Adrenal gland (tissue), 12 donors: ENCODE results near the gene PRRC2A. TPM values are rescaled to one million over a fixed set of nuclear protein-coding genes. Genes with fewer than 3 reads are reported as not detected.

Experiments used
- DNase-seq, 7 donors: peaks; one replicate each; pipeline ENCODE4 v3.0.0-alpha.2; 2019 to 2020
- H3K27ac ChIP-seq, 5 donors: fragments of 200-600 bp; sonication (generic) in 4 of 5; 1 replicate in 3 of 5; 2 replicates in 2 of 5; pipeline versions ENCODE4 v1.5.1 to v1.8.0; 2016 to 2020; ENCODE audit warnings: mild to moderate bottlenecking in 1 of 5
- H3K27me3 ChIP-seq: fragments of 200-600 bp; 2 replicates; pipeline ENCODE4 v1.8.0; 2021
- H3K36me3 ChIP-seq, 2 donors: fragments of 200-600 bp; replicated peaks in 1 of 2; 1 replicate in 1 of 2; 2 replicates in 1 of 2; pipeline versions ENCODE4 v1.5.1 to v1.8.0; 2018 to 2022
- H3K4me1 ChIP-seq, 2 donors: fragments of 200-600 bp; replicated peaks in 1 of 2; 1 replicate in 1 of 2; 2 replicates in 1 of 2; pipeline versions ENCODE4 v1.5.1 to v1.8.0; 2018 to 2021
- H3K4me3 ChIP-seq, 4 donors: fragments of 200-600 bp; sonication (generic) in 3 of 4; one replicate each; pipeline ENCODE4 v1.5.1; 2016 to 2018
- H3K9me3 ChIP-seq, 3 donors: fragments of 200-600 bp; sonication (generic) in 1 of 3; replicated peaks in 1 of 3; 1 replicate in 2 of 3; 2 replicates in 1 of 3; pipeline versions ENCODE4 v1.5.1 to v1.8.0; 2016 to 2021
- POLR2A ChIP-seq, 2 donors: fragments of 450-650 bp; IDR thresholded peaks; one replicate each; pipeline ENCODE4 v1.6.1; 2017; ENCODE audit warnings: antibody characterized with exemption in 2 of 2, mild to moderate bottlenecking in 2 of 2, moderate library complexity in 1 of 2
- WGBS, 4 donors: extraction: QIAGEN DNeasy Blood & Tissue Kit in 2 of 4; methylation state at CpG; one replicate each; pipeline versions ENCODE4 v1.1.5 to v1.1.7; 2013 to 2017; 5-methylcytosine and 5-hydroxymethylcytosine counted together
- intact Hi-C, 2 donors: fragments of 100-400 bp; cut with DNase I; formaldehyde crosslinking; loops; one replicate each; pipeline versions ENCODE4 v1.14.1 to v1.15.0; 2022 to 2023
- polyA plus RNA-seq, 3 donors: library from polyadenylated mRNA; stranded (reverse); fragments of 200-250 nt in 2 of 3; fragments of 350-450 nt in 1 of 3; fragmentation: Illumina TruSeq in 1 of 3; extraction: RNeasy Lipid Tissue Mini Kit (QIAGEN cat#74804) in 1 of 3; gene quantifications; one replicate each; pipeline ENCODE4 v1.2.3, GENCODE V29; 2013 to 2014
- total RNA-seq, 9 donors: library from RNA; depleted of rRNA in 4 of 9; stranded (reverse); fragments of >200 nt in 4 of 9; fragments of 120-200 nt in 1 of 9; fragmentation: NEBNext Ultra II Directional in 1 of 9; extraction: Animal tissue kit (Norgen Biotek cat#: 25700) in 1 of 9; gene quantifications; one replicate each; pipeline versions ENCODE4 v1.1.0 to v1.2.4, GENCODE V29; 2013 to 2023
- TF ChIP-seq, protein P1 (sequence below), 6 experiments: fragments of 450-650 bp in 4 of 6; fragments of 200-600 bp in 2 of 6; sonication (generic) in 1 of 6; IDR thresholded peaks; 1 replicate in 5 of 6; 2 replicates in 1 of 6; pipeline versions ENCODE4 v1.5.1 to v1.8.0; 2016 to 2021; ENCODE audit warnings: antibody characterized with exemption in 6 of 6, mild to moderate bottlenecking in 2 of 6, moderate library complexity in 1 of 6
- donor health status: healthy with polysubstance abuse.
- donor health status: Bipolar disorder and iron deficiency.
- donor health status: DM: yes; HTN: yes; CAD: no.
- donor health status: DM: no; HTN: no; CAD: no.
- donor health status: DM: no; HTN: no; CAD: no.
- donor health status: DM: yes; HTN: yes; CAD: no.

Gene PRRC2A
- total and polyA plus RNA-seq, 12 donors: 31.9 to 419 (median 121) TPM

DNA sequence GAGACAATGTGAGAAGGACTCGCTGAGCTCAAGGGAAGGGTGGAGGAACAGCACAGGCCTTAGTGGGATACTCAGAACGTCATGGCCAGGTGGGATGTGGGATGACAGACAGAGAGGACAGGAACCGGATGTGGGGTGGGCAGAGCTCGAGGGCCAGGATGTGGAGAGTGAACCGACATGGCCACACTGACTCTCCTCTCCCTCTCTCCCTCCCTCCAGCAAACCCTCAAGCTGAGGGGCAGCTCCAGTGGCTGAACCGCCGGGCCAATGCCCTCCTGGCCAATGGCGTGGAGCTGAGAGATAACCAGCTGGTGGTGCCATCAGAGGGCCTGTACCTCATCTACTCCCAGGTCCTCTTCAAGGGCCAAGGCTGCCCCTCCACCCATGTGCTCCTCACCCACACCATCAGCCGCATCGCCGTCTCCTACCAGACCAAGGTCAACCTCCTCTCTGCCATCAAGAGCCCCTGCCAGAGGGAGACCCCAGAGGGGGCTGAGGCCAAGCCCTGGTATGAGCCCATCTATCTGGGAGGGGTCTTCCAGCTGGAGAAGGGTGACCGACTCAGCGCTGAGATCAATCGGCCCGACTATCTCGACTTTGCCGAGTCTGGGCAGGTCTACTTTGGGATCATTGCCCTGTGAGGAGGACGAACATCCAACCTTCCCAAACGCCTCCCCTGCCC is 43.5 kb upstream of the PRRC2A start:
- Histone ChIP-seq H3K27me3 (no peaks in the 10 kb centered on the region), H3K9me3 (no peaks in the 10 kb centered on the region), H3K27ac (no peak overlapping the region), H3K36me3 (no peaks in the 10 kb centered on the region), H3K4me3 (no peak overlapping the region), H3K4me1 (peaks cover 4 to 5% of the 10 kb centered on the region in 2 donors)
- TF ChIP-seq, protein P1, sequence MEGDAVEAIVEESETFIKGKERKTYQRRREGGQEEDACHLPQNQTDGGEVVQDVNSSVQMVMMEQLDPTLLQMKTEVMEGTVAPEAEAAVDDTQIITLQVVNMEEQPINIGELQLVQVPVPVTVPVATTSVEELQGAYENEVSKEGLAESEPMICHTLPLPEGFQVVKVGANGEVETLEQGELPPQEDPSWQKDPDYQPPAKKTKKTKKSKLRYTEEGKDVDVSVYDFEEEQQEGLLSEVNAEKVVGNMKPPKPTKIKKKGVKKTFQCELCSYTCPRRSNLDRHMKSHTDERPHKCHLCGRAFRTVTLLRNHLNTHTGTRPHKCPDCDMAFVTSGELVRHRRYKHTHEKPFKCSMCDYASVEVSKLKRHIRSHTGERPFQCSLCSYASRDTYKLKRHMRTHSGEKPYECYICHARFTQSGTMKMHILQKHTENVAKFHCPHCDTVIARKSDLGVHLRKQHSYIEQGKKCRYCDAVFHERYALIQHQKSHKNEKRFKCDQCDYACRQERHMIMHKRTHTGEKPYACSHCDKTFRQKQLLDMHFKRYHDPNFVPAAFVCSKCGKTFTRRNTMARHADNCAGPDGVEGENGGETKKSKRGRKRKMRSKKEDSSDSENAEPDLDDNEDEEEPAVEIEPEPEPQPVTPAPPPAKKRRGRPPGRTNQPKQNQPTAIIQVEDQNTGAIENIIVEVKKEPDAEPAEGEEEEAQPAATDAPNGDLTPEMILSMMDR (IDR thresholded peaks at IDR 0.05): no peak
- no peak for TF ChIP-seq POLR2A (IDR thresholded peaks at IDR 0.05)
- 82 to 91% (median 86%) methylated on average over 15 to 19 of the region's 19 CpGs for WGBS, 4 donors
- intact Hi-C loops: no loop called here
- no peak for DNase-seq

DNA sequence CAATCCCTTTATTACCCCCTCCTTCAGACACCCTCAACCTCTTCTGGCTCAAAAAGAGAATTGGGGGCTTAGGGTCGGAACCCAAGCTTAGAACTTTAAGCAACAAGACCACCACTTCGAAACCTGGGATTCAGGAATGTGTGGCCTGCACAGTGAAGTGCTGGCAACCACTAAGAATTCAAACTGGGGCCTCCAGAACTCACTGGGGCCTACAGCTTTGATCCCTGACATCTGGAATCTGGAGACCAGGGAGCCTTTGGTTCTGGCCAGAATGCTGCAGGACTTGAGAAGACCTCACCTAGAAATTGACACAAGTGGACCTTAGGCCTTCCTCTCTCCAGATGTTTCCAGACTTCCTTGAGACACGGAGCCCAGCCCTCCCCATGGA is 42.9 kb upstream of the PRRC2A start:
- TF ChIP-seq, protein P1 (IDR thresholded peaks at IDR 0.05): no peak
- no peak for TF ChIP-seq POLR2A (IDR thresholded peaks at IDR 0.05)
- Histone ChIP-seq H3K4me1 (peaks cover 4 to 5% of the 10 kb centered on the region in 2 donors), H3K9me3 (no peaks in the 10 kb centered on the region), H3K27ac (no peak overlapping the region), H3K4me3 (no peak overlapping the region), H3K36me3 (no peaks in the 10 kb centered on the region), H3K27me3 (no peaks in the 10 kb centered on the region)
- intact Hi-C loops: no loop called here
- no peak for DNase-seq
- WGBS, 4 donors: 82 to 88% (median 84%) methylated on average over 3 of the region's 3 CpGs

DNA sequence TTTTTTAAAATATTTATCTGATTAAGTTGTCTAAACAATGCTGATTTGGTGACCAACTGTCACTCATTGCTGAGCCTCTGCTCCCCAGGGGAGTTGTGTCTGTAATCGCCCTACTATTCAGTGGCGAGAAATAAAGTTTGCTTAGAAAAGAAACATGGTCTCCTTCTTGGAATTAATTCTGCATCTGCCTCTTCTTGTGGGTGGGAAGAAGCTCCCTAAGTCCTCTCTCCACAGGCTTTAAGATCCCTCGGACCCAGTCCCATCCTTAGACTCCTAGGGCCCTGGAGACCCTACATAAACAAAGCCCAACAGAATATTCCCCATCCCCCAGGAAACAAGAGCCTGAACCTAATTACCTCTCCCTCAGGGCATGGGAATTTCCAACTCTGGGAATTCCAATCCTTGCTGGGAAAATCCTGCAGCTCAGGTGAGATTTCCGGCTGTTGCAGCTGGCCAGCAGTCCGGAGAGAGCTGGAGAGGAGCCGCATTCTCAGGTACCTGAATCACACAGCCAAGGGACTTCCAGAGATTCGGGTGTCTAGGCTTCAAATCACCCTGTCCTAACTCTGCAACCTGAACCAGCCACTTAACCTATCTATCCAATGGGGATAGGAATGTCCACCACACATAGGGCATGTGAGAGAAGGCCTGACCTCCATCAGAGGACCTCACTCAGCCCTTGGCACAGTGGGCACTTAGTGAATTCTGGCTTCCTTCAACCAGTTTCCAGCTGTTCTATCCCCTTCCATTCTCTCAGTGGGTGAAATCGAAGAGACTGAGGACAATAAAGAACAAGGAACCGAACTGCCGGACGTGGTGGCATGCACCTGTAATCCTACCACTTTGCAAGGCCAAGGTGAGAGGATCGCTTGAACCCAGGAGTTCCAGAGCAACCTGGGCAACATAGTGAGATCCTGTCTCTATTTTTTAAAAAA is 42.1 kb upstream of the PRRC2A start:
- intact Hi-C loops: no loop called here
- H3K27ac ChIP-seq: no peak overlapping the region
- H3K9me3 ChIP-seq: no peaks in the 10 kb centered on the region
- 85 to 89% (median 87%) methylated on average over 9 to 12 of the region's 12 CpGs for WGBS, 4 donors
- peaks cover 4 to 5% of the 10 kb centered on the region in 2 donors for H3K4me1 ChIP-seq
- no peak for TF ChIP-seq POLR2A (IDR thresholded peaks at IDR 0.05)
- TF ChIP-seq, protein P1 (IDR thresholded peaks at IDR 0.05): no peak
- H3K27me3 ChIP-seq: no peaks in the 10 kb centered on the region
- DNase-seq: no peak
- H3K4me3 ChIP-seq: no peak overlapping the region
- H3K36me3 ChIP-seq: no peaks in the 10 kb centered on the region

- H3K9me3 ChIP-seq: no peaks in the 10 kb centered on the region
- H3K27me3 ChIP-seq: no peaks in the 10 kb centered on the region
- H3K4me3 ChIP-seq: no peak overlapping the region
- peaks cover 4 to 5% of the 10 kb centered on the region in 2 donors for H3K4me1 ChIP-seq
- WGBS, 4 donors: 87 to 94% (median 92%) methylated on average over 3 of the region's 3 CpGs
- no peak overlapping the region for H3K27ac ChIP-seq
- no peak for DNase-seq
- TF ChIP-seq POLR2A (IDR thresholded peaks at IDR 0.05): no peak
- TF ChIP-seq, protein P1 (IDR thresholded peaks at IDR 0.05): no peak
- H3K36me3 ChIP-seq: no peaks in the 10 kb centered on the region
- intact Hi-C loops: no loop called here
These were observed 41.4 kb upstream of the PRRC2A start for GRCh38 chr6:31579119-31579505.
